ENCODE data around the gene CTDSPL.

CTDSPL gene

GRCh38 chr3:38001456-38002081, 139.9 kb downstream of the CTDSPL start:
- peak; percentile 52 for TF ChIP-seq CTCF (IDR thresholded peaks at IDR 0.05; ENCODE audit: control insufficient read depth, extremely low read depth, insufficient read depth)
- DNase-seq (ENCODE audit: low read depth) = no peak

GRCh38 chr3:38002291-38002876, 140.7 kb downstream of the CTDSPL start:
- no peak overlapping the region for H3K4me3 ChIP-seq (ENCODE audit: low read depth, low read length)
- no peak for DNase-seq (ENCODE audit: low read depth)
- no peak for TF ChIP-seq CTCF (IDR thresholded peaks at IDR 0.05; ENCODE audit: control insufficient read depth, extremely low read depth, insufficient read depth)

More at GRCh38 chr3:38001456-38002081, 139.9 kb downstream of the CTDSPL start:
- no peak overlapping the region for H3K4me3 ChIP-seq (ENCODE audit: low read depth, low read length)

GRCh38 chr3:38002940-38003339, 141.3 kb downstream of the CTDSPL start:
- H3K4me3 ChIP-seq (ENCODE audit: low read depth, low read length) = no peak overlapping the region
- TF ChIP-seq CTCF (IDR thresholded peaks at IDR 0.05; ENCODE audit: control insufficient read depth, extremely low read depth, insufficient read depth) = no peak
- no peak for DNase-seq (ENCODE audit: low read depth)

GRCh38 chr3:38003371-38003816, 141.7 kb downstream of the CTDSPL start:
- no peak overlapping the region for H3K4me3 ChIP-seq (ENCODE audit: low read depth, low read length)
- DNase-seq (ENCODE audit: low read depth) = no peak
- TF ChIP-seq CTCF (IDR thresholded peaks at IDR 0.05; ENCODE audit: control insufficient read depth, extremely low read depth, insufficient read depth) = peak; percentile 81

- no peak for DNase-seq (ENCODE audit: low read depth)
- H3K4me3 ChIP-seq (ENCODE audit: low read depth, low read length) = no peak overlapping the region
- TF ChIP-seq CTCF (IDR thresholded peaks at IDR 0.05; ENCODE audit: control insufficient read depth, extremely low read depth, insufficient read depth) = no peak
Measured at GRCh38 chr3:38003817-38004414, 142.2 kb downstream of the CTDSPL start.

- peak; percentile 91 for TF ChIP-seq CTCF (IDR thresholded peaks at IDR 0.05; ENCODE audit: control insufficient read depth, extremely low read depth, insufficient read depth)
- no peak for DNase-seq (ENCODE audit: low read depth)
- no peak overlapping the region for H3K4me3 ChIP-seq (ENCODE audit: low read depth, low read length)
Measured at GRCh38 chr3:38004415-38005075, 142.9 kb downstream of the CTDSPL start.

Data from LNCaP clone FGC (cell line).